ENCODE data around the gene SSUH2. TPM values are rescaled to one million over a fixed set of nuclear protein-coding genes. Genes with fewer than 3 reads are reported as not detected.

Gene SSUH2
- total RNA-seq, 1 experiment from 2014 or later, result 0.94 TPM

GRCh38 chr3:8603115-8603710 is 41.4 kb downstream of the SSUH2 start:
- ChIA-PET POLR2A (no interaction called here), CTCF (no interaction called here)
- Mint-ChIP-seq H3K27ac (no peak overlapping the region), H3K36me3 (peaks cover 3% of the 10 kb centered on the region; the same call in 1 of the 2 replicates), H3K4me3 (no peak overlapping the region), H3K9me3 (peaks cover 6% of the 10 kb centered on the region; the same call in 1 of the 2 replicates), H3K27me3 (ENCODE audit: low read depth) (no peaks in the 10 kb centered on the region), H3K4me1 (peaks cover 7% of the 10 kb centered on the region)
- no peak for DNase-seq (ENCODE audit: low spot score)
- TF ChIP-seq, protein P1, sequence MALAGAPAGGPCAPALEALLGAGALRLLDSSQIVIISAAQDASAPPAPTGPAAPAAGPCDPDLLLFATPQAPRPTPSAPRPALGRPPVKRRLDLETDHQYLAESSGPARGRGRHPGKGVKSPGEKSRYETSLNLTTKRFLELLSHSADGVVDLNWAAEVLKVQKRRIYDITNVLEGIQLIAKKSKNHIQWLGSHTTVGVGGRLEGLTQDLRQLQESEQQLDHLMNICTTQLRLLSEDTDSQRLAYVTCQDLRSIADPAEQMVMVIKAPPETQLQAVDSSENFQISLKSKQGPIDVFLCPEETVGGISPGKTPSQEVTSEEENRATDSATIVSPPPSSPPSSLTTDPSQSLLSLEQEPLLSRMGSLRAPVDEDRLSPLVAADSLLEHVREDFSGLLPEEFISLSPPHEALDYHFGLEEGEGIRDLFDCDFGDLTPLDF (CRISPR knock-in tag; IDR thresholded peaks at IDR 0.05), result no peak
- TF ChIP-seq NR3C1 (CRISPR knock-in tag; conservative IDR thresholded peaks at IDR 0.05; ENCODE audit: low read depth), result no peak
- no peak for TF ChIP-seq FOXP1 (CRISPR knock-in tag; IDR thresholded peaks at IDR 0.05; ENCODE audit: borderline replicate concordance)
- no peak for TF ChIP-seq NR1H2 (CRISPR knock-in tag; IDR thresholded peaks at IDR 0.05)
- TF ChIP-seq ZNF671 (CRISPR knock-in tag; IDR thresholded peaks at IDR 0.05), result no peak
- no peak for TF ChIP-seq GTF2I (CRISPR knock-in tag; conservative IDR thresholded peaks at IDR 0.05)
- TF ChIP-seq IRF2 (CRISPR knock-in tag; IDR thresholded peaks at IDR 0.05; ENCODE audit: borderline replicate concordance, low read depth), result no peak
- TF ChIP-seq, protein P2, sequence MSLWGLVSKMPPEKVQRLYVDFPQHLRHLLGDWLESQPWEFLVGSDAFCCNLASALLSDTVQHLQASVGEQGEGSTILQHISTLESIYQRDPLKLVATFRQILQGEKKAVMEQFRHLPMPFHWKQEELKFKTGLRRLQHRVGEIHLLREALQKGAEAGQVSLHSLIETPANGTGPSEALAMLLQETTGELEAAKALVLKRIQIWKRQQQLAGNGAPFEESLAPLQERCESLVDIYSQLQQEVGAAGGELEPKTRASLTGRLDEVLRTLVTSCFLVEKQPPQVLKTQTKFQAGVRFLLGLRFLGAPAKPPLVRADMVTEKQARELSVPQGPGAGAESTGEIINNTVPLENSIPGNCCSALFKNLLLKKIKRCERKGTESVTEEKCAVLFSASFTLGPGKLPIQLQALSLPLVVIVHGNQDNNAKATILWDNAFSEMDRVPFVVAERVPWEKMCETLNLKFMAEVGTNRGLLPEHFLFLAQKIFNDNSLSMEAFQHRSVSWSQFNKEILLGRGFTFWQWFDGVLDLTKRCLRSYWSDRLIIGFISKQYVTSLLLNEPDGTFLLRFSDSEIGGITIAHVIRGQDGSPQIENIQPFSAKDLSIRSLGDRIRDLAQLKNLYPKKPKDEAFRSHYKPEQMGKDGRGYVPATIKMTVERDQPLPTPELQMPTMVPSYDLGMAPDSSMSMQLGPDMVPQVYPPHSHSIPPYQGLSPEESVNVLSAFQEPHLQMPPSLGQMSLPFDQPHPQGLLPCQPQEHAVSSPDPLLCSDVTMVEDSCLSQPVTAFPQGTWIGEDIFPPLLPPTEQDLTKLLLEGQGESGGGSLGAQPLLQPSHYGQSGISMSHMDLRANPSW (CRISPR knock-in tag; conservative IDR thresholded peaks at IDR 0.05; ENCODE audit: low read depth), result no peak
- no peak for TF ChIP-seq RORB (CRISPR knock-in tag; IDR thresholded peaks at IDR 0.05)
- TF ChIP-seq CREM (CRISPR knock-in tag; IDR thresholded peaks at IDR 0.05), result no peak
- TF ChIP-seq, protein P3, sequence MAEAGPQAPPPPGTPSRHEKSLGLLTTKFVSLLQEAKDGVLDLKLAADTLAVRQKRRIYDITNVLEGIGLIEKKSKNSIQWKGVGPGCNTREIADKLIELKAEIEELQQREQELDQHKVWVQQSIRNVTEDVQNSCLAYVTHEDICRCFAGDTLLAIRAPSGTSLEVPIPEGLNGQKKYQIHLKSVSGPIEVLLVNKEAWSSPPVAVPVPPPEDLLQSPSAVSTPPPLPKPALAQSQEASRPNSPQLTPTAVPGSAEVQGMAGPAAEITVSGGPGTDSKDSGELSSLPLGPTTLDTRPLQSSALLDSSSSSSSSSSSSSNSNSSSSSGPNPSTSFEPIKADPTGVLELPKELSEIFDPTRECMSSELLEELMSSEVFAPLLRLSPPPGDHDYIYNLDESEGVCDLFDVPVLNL (CRISPR knock-in tag; IDR thresholded peaks at IDR 0.05; ENCODE audit: borderline replicate concordance, low read depth), result no peak
- TF ChIP-seq PREB (CRISPR knock-in tag; IDR thresholded peaks at IDR 0.05; ENCODE audit: borderline replicate concordance), result no peak
- TF ChIP-seq MXD4 (CRISPR knock-in tag; IDR thresholded peaks at IDR 0.05; ENCODE audit: borderline replicate concordance), result no peak
- no peak for TF ChIP-seq GRHL2 (CRISPR knock-in tag; IDR thresholded peaks at IDR 0.05; ENCODE audit: insufficient replicate concordance, severe bottlenecking)
- no peak for TF ChIP-seq OVOL2 (CRISPR knock-in tag; IDR thresholded peaks at IDR 0.05; ENCODE audit: borderline replicate concordance)
- TF ChIP-seq ZMAT4 (CRISPR knock-in tag; IDR thresholded peaks at IDR 0.05), result no peak
- TF ChIP-seq, protein P4, sequence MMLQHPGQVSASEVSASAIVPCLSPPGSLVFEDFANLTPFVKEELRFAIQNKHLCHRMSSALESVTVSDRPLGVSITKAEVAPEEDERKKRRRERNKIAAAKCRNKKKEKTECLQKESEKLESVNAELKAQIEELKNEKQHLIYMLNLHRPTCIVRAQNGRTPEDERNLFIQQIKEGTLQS (CRISPR knock-in tag; conservative IDR thresholded peaks at IDR 0.05), result no peak
- no peak for TF ChIP-seq ETV6 (CRISPR knock-in tag; IDR thresholded peaks at IDR 0.05)
- TF ChIP-seq, protein P5, sequence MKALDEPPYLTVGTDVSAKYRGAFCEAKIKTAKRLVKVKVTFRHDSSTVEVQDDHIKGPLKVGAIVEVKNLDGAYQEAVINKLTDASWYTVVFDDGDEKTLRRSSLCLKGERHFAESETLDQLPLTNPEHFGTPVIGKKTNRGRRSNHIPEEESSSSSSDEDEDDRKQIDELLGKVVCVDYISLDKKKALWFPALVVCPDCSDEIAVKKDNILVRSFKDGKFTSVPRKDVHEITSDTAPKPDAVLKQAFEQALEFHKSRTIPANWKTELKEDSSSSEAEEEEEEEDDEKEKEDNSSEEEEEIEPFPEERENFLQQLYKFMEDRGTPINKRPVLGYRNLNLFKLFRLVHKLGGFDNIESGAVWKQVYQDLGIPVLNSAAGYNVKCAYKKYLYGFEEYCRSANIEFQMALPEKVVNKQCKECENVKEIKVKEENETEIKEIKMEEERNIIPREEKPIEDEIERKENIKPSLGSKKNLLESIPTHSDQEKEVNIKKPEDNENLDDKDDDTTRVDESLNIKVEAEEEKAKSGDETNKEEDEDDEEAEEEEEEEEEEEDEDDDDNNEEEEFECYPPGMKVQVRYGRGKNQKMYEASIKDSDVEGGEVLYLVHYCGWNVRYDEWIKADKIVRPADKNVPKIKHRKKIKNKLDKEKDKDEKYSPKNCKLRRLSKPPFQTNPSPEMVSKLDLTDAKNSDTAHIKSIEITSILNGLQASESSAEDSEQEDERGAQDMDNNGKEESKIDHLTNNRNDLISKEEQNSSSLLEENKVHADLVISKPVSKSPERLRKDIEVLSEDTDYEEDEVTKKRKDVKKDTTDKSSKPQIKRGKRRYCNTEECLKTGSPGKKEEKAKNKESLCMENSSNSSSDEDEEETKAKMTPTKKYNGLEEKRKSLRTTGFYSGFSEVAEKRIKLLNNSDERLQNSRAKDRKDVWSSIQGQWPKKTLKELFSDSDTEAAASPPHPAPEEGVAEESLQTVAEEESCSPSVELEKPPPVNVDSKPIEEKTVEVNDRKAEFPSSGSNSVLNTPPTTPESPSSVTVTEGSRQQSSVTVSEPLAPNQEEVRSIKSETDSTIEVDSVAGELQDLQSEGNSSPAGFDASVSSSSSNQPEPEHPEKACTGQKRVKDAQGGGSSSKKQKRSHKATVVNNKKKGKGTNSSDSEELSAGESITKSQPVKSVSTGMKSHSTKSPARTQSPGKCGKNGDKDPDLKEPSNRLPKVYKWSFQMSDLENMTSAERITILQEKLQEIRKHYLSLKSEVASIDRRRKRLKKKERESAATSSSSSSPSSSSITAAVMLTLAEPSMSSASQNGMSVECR (CRISPR knock-in tag; IDR thresholded peaks at IDR 0.05; ENCODE audit: borderline replicate concordance), result no peak
- TF ChIP-seq, protein P6, sequence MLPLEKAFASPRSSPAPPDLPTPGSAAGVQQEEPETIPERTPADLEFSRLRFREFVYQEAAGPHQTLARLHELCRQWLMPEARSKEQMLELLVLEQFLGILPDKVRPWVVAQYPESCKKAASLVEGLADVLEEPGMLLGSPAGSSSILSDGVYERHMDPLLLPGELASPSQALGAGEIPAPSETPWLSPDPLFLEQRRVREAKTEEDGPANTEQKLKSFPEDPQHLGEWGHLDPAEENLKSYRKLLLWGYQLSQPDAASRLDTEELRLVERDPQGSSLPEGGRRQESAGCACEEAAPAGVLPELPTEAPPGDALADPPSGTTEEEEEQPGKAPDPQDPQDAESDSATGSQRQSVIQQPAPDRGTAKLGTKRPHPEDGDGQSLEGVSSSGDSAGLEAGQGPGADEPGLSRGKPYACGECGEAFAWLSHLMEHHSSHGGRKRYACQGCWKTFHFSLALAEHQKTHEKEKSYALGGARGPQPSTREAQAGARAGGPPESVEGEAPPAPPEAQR (CRISPR knock-in tag; IDR thresholded peaks at IDR 0.05), result no peak
- no peak; the same call in 1 of the 2 replicates for ATAC-seq
